ENCODE results near the gene TRIOBP. TPM values are rescaled to one million over a fixed set of nuclear protein-coding genes. Genes with fewer than 3 reads are reported as not detected.
"Not testable (repeated sequence)": the region's sequence is repeated elsewhere in the genome, so short reads cannot be mapped to it uniquely, and the experiment has no call there.

TRIOBP gene
- total RNA-seq, 1 experiment from 2014 or later = 25.6 TPM

DNA sequence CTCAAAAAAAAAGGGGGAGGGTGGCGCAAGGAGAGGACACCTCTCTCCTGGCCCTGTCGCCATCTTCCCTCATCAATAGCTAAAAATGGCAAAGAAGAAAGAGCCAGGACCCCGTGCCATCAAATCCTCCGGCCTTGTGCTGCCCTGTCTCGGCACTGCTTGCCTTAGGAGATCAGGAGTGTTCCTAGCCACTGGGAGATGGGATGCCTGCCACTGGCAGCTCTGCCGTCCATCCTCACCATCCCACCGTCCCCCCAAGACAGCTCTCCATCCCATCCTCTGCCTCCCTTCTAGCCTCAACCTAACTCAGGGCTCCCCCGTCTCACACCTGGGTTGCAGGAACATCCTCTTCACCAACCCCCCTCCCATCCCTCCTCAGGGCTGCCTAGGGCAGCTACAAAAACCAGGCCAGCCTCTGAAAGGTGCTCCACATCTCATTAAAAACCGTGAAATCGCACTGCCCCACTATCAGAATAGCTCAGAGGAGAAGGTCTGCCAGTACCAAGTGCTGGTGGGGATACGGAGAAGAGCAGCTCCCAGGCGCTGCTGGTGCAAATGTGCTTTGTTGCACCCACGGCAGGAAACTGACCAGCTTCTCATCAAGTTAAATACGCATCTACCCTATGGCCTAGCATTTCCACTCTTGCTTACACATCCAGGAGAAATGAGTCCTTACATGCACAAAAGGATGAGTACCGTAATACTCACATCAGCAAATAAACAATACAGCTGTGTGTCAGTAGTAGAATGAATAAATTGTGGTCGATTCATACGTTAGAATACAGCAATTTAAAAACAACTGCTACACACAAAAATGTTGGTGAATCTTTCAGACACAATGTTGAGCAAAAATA lies 79.2 kb downstream of the TRIOBP start:
- DNase-seq (ENCODE audit: low read depth, low spot score) = no peak

DNA sequence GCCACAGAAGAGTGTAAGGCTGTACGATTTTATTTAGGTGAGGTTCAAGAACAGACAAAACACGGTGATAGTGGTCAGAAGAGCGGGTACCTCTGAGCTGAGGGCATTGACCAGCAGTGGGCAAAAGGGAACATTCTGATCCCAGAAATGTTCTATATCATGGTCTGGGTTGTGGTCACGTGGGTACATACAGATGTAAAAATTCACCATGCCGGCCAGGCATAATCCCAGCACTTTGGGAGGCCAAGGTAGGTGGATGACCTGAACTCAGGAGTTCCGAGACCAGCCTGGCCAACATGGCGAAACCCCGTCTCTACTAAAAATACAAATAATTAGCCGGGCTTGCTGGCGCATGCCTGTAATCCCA lies 79.8 kb downstream of the TRIOBP start:
- in situ Hi-C loops (cut with HindIII; ENCODE audit: low pct_unique_long_range_greater_than_20kb, low sequenced_read_pairs) = no loop called here
- DNase-seq (ENCODE audit: low read depth, low spot score) = no peak

More for the DNA sequence above, 79.2 kb downstream of the TRIOBP start:
- in situ Hi-C loops (cut with HindIII; ENCODE audit: low pct_unique_long_range_greater_than_20kb, low sequenced_read_pairs) = no loop called here

GRCh38 chr22:37777122-37777687 lies 80.4 kb downstream of the TRIOBP start:
- no peak for DNase-seq (ENCODE audit: low read depth, low spot score)
- in situ Hi-C loops (cut with HindIII; ENCODE audit: low pct_unique_long_range_greater_than_20kb, low sequenced_read_pairs) = no loop called here

DNA sequence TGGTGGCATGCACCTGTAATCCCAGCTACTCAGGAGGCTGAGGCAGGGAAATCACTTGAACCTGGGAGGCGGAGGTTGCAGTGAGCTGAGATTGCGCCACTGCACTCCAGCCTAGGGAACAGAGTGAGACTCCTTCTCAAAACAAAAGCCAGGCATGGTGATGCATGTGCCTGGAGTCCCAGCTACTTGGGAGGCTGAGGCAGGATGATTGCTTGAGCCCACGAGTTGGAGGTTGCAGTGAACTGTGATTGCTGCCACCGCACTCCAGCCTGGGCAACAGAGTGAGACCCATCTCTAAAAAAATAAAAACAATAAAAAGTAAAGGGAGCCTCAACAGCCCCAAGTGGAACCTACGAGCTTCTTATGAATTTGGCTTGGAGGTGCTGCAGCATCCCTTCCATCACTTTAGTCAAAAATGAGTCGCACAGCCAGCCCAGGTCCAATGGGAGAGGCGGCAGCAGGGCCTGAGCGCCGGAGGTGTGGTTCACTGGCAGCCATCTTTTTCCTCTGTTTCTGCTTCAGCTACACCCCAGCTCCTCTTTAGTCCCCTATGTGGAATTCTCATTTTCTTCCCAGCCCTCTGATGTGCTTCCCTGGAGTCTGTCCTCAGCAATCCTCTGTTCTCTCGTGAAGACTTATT lies 81.6 kb downstream of the TRIOBP start:
- no peak for DNase-seq (ENCODE audit: low read depth, low spot score)
- in situ Hi-C loops (cut with HindIII; ENCODE audit: low pct_unique_long_range_greater_than_20kb, low sequenced_read_pairs) = no loop called here

DNA sequence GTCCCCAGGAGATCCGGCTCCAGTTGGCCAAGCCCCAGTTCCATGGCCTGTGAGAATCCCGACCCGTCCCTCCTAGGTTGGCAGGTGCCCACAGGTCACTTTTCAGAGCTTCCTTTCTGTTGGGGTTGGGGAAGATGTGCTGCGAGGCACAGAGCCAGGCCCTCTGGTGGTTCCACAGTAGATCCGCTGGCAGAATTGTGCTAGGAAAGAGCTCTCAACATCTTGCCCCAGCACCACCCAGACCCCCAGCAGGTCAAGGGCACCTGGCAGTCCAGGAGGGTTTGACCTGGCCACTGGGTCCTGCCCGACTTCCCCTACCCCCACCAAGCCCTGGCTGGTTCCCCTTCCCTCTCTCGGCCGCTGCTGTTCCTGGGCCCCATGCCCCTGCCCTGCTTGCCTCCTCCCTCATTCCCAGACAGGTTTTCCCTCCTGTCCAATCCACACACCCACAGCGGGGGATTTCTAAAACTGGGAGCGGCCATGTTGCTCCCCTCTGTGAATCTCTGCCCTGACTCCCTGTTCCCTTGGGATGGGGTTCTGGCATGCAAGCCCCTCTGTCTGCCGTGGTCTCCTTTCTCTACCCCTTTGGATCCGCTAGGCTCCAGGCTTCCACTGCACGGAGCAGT lies 84.7 kb downstream of the TRIOBP start:
- peak; percentile 33 for DNase-seq (ENCODE audit: low read depth, low spot score)
- in situ Hi-C loops (cut with HindIII; ENCODE audit: low pct_unique_long_range_greater_than_20kb, low sequenced_read_pairs) = no loop called here

DNA sequence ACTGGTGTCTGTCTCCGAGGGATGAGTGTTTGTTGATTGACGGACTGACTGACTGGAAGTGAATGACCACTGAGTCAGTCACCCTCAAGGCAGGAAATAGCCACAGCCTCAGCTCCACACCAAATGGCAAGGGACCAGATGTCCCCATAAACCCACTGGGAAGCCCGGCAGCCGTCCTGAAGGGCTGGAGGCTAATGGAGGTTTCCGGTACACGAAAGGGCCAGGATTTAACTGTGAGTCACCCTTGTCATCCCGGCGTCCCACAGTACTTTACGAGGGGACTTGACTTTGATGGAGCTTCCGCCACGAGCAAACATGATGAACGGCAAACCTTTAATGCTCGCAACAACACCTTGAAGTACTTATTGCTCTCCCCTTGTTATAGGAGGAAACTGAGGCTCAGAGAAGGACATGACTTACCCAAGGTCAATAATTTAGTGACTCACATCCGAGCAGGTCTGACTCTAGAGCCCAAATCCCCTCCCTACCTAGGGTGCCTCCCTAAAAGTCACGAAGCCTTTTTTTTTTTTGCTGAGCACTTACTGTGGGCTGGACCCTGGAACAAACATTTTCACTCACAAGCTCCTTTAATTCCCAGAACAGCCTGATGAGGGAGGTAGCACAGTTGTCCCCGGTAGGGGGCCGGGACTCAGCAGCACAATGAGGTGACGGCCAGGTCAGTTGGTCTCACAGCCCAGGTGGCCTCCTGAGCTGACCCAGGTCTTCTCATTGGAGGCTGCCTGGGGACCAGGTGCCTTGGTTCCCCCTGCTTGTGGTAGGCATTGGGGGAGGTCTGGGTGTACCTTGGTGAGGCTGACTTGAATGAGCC lies 85.7 kb downstream of the TRIOBP start:
- in situ Hi-C loops (cut with HindIII; ENCODE audit: low pct_unique_long_range_greater_than_20kb, low sequenced_read_pairs) = no loop called here
- no peak for DNase-seq (ENCODE audit: low read depth, low spot score)

GRCh38 chr22:37784829-37785495 lies 88.1 kb downstream of the TRIOBP start:
- in situ Hi-C loops (cut with HindIII; ENCODE audit: low pct_unique_long_range_greater_than_20kb, low sequenced_read_pairs) = no loop called here
- DNase-seq (ENCODE audit: low read depth, low spot score) = no peak

- DNase-seq (ENCODE audit: low read depth, low spot score) = no peak
- in situ Hi-C loops (cut with HindIII; ENCODE audit: low pct_unique_long_range_greater_than_20kb, low sequenced_read_pairs) = no loop called here
Measured at GRCh38 chr22:37790234-37790633, 93.4 kb downstream of the TRIOBP start.

GRCh38 chr22:37792494-37792893 lies 95.6 kb downstream of the TRIOBP start:
- in situ Hi-C loops (cut with HindIII; ENCODE audit: low pct_unique_long_range_greater_than_20kb, low sequenced_read_pairs) = no loop called here

GRCh38 chr22:37794376-37794775 lies 97.5 kb downstream of the TRIOBP start:
- in situ Hi-C loops (cut with HindIII; ENCODE audit: low pct_unique_long_range_greater_than_20kb, low sequenced_read_pairs) = no loop called here
- DNase-seq (ENCODE audit: low read depth, low spot score) = no peak

More at GRCh38 chr22:37792494-37792893, 95.6 kb downstream of the TRIOBP start:
- DNase-seq (ENCODE audit: low read depth, low spot score) = no peak

DNA sequence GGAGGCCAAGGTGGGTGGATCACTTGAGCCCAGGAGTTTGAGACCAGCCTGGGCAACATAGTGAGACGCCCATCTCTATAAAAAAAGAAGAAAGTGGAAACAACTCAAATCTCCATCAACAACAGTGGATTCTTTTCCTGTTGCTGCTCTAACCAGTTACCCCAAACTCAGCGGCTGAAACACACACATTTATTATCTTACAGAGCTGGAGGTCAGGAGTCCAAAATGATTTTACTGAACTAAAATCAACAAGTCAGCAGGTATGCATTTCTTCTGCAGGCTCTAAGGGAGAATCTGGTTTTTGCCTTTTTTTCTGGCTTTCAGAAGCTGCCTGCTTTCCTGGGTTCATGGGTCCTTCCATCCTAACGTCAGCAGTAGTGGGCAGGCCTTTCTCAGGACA lies 99.2 kb downstream of the TRIOBP start:
- in situ Hi-C loops (cut with HindIII; ENCODE audit: low pct_unique_long_range_greater_than_20kb, low sequenced_read_pairs) = no loop called here
- no peak for DNase-seq (ENCODE audit: low read depth, low spot score)

- in situ Hi-C loops (cut with HindIII; ENCODE audit: low pct_unique_long_range_greater_than_20kb, low sequenced_read_pairs); DNase-seq (ENCODE audit: low read depth, low spot score): not testable (repeated sequence)
Measured at GRCh38 chr22:37797259-37797658, 100.4 kb downstream of the TRIOBP start.

DNA sequence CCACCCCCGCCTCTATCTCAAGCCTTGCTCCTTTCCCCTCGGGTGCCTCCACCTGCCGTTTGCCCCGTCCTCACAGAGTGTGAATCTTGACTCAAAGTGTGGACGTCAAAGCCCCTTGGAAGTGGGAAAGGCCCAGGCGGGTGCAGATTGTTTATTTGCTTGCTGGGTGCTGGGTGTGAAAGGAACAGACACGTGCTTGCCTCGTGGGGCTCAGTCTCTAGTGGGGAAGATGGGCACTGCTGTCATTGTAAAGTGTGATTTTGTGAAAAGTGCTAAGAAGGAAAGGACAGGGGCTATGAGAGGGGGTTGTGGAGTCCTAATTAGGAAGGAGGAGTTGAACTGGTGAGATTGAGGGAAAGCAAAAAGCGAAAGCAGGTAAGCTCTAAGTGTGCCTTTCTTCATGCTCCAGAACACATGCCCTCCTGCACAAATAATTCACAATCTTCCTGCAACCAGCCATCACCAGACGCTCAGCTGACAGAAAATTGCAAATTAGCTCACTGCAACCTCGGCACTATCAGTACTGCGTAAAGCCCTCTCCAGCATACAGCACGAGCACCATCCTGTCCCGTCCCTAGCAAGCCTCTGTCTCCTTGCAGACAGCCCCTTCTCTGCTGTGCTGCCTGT lies 101.1 kb downstream of the TRIOBP start:
- in situ Hi-C loops (cut with HindIII; ENCODE audit: low pct_unique_long_range_greater_than_20kb, low sequenced_read_pairs) = no loop called here
- DNase-seq (ENCODE audit: low read depth, low spot score) = no peak

GRCh38 chr22:37799979-37800378 lies 103.1 kb downstream of the TRIOBP start:
- in situ Hi-C loops (cut with HindIII; ENCODE audit: low pct_unique_long_range_greater_than_20kb, low sequenced_read_pairs); DNase-seq (ENCODE audit: low read depth, low spot score): not testable (repeated sequence)

GRCh38 chr22:37801946-37802309 lies 105.1 kb downstream of the TRIOBP start:
- in situ Hi-C loops (cut with HindIII; ENCODE audit: low pct_unique_long_range_greater_than_20kb, low sequenced_read_pairs) = no loop called here
- no peak for DNase-seq (ENCODE audit: low read depth, low spot score)

DNA sequence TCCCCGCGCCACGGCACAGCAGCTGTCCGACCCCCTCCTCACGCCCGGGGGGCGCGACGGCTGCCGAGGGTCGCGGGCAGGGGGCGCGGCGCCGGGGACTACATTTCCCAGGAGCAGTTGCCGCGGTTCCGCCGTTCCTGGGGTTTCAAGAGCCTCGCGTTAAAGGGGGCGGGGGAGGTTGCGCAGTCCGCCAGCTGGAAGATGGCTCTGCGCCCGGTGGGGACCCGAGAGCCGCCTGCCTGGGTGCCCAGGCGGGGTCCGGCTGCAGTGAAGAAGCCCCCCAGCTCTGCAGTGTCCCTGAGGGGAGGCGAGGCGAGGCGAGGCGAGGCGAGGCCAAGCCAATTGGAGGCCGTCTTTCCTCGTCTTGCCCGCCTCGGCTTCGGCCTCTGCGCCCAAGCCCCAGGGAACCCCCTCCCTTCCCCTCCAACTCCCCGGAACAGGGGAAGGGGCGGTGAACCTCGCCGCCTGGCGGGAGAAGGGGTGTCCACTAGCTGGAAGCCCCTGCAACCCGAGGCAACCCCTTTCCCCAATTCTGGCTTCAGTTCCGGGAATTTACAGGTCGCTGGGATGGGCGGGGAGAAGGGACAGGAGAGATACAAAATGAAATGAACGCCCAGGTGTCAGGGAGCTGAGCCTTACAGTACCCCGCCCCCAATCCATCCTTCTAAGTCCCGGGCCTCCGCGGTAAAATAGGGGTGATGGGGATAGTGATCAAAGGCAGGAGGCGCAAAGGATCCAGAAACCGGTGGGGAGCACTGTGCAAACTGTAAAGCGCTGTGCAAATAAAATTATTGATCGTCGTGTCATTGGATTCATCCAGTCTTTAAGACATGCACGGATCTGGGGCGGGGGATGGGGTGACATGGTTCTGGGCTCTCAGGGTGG lies 105.7 kb downstream of the TRIOBP start:
- in situ Hi-C loops (cut with HindIII; ENCODE audit: low pct_unique_long_range_greater_than_20kb, low sequenced_read_pairs) = no loop called here
- DNase-seq (ENCODE audit: low read depth, low spot score) = peak; percentile 50

Data from SK-MEL-5 (cell line).